Endothelial cell (in vitro differentiated cells): ENCODE measurements around the gene TENM3. TPM values are rescaled to one million over a fixed set of nuclear protein-coding genes. Genes with fewer than 3 reads are reported as not detected.

Experiments used
- DNase-seq: peaks from one replicate; pipeline ENCODE4 v3.0.0; 2021; ENCODE audit warnings: low spot score
- H3K27ac Mint-ChIP-seq: one replicate; pipeline ENCODE4 v1.8.0; 2021; ENCODE audit warnings: mixed read lengths, inconsistent platforms; ENCODE audit not compliant: unreplicated experiment
- H3K27me3 Mint-ChIP-seq: one replicate; pipeline ENCODE4 v1.8.0; 2021; ENCODE audit warnings: mild to moderate bottlenecking, moderate library complexity, mixed read lengths, inconsistent platforms; ENCODE audit not compliant: unreplicated experiment
- H3K36me3 Mint-ChIP-seq: one replicate; pipeline ENCODE4 v1.8.0; 2021; ENCODE audit warnings: mild to moderate bottlenecking, low read depth, mixed read lengths, inconsistent platforms; ENCODE audit not compliant: unreplicated experiment
- H3K4me1 Mint-ChIP-seq: one replicate; pipeline ENCODE4 v1.8.0; 2021; ENCODE audit warnings: mild to moderate bottlenecking, mixed read lengths, inconsistent platforms; ENCODE audit not compliant: unreplicated experiment
- H3K4me3 Mint-ChIP-seq: one replicate; pipeline ENCODE4 v1.8.0; 2021; ENCODE audit warnings: mild to moderate bottlenecking, mixed read lengths, inconsistent platforms; ENCODE audit not compliant: unreplicated experiment
- H3K9me3 Mint-ChIP-seq: one replicate; pipeline ENCODE4 v1.8.0; 2021; ENCODE audit warnings: mixed read lengths, inconsistent platforms; ENCODE audit not compliant: unreplicated experiment
- CTCF ChIP-seq: fragments of 200-600 bp; sonication (generic); IDR thresholded peaks from one replicate; pipeline ENCODE4 v1.5.0; 2021; ENCODE audit warnings: antibody characterized with exemption; ENCODE audit not compliant: unreplicated experiment
- total RNA-seq: library from RNA; stranded (reverse); fragmentation: NEBNext Ultra II Directional; extraction: Animal tissue kit (Norgen Biotek cat#: 25700); gene quantifications from one replicate; pipeline ENCODE4 v1.2.1, GENCODE V29; 2021; ENCODE audit not compliant: unreplicated experiment

Gene TENM3
- total RNA-seq, 1 donor from 2014 or later: 29.7 TPM

- Mint-ChIP-seq H3K36me3 (no peaks in the 10 kb centered on the region), H3K4me1 (no peaks in the 10 kb centered on the region)
Observed at GRCh38 chr4:182699795-182700194, 456.6 kb downstream of the TENM3 start.

GRCh38 chr4:182700362-182701160 is 457.4 kb downstream of the TENM3 start:
- TF ChIP-seq CTCF: no peak
- H3K4me1 Mint-ChIP-seq: no peaks in the 10 kb centered on the region
- no peaks in the 10 kb centered on the region for H3K9me3 Mint-ChIP-seq
- no peak overlapping the region for H3K4me3 Mint-ChIP-seq
- H3K27me3 Mint-ChIP-seq: no peaks in the 10 kb centered on the region
- DNase-seq: no peak
- H3K36me3 Mint-ChIP-seq: no peaks in the 10 kb centered on the region
- no peak overlapping the region for H3K27ac Mint-ChIP-seq

More at GRCh38 chr4:182699795-182700194, 456.6 kb downstream of the TENM3 start:
- no peaks in the 10 kb centered on the region for H3K27me3 Mint-ChIP-seq
- DNase-seq: no peak
- H3K9me3 Mint-ChIP-seq: no peaks in the 10 kb centered on the region
- no peak overlapping the region for H3K27ac Mint-ChIP-seq
- no peak for TF ChIP-seq CTCF
- no peak overlapping the region for H3K4me3 Mint-ChIP-seq

- no peak for DNase-seq
- no peak for TF ChIP-seq CTCF
- Mint-ChIP-seq H3K9me3 (no peaks in the 10 kb centered on the region), H3K27ac (no peak overlapping the region), H3K4me1 (no peaks in the 10 kb centered on the region), H3K27me3 (no peaks in the 10 kb centered on the region), H3K4me3 (no peak overlapping the region), H3K36me3 (no peaks in the 10 kb centered on the region)
Observed at GRCh38 chr4:182704077-182704476, 460.9 kb downstream of the TENM3 start.

GRCh38 chr4:182704948-182705347 is 461.7 kb downstream of the TENM3 start:
- Mint-ChIP-seq H3K27ac (no peak overlapping the region), H3K36me3 (no peaks in the 10 kb centered on the region), H3K27me3 (no peaks in the 10 kb centered on the region), H3K9me3 (no peaks in the 10 kb centered on the region), H3K4me1 (no peaks in the 10 kb centered on the region), H3K4me3 (no peak overlapping the region)
- DNase-seq: no peak
- TF ChIP-seq CTCF: no peak

- H3K36me3 Mint-ChIP-seq: no peaks in the 10 kb centered on the region
- no peaks in the 10 kb centered on the region for H3K27me3 Mint-ChIP-seq
- no peak for DNase-seq
- no peak overlapping the region for H3K27ac Mint-ChIP-seq
- H3K9me3 Mint-ChIP-seq: no peaks in the 10 kb centered on the region
- TF ChIP-seq CTCF: no peak
- no peaks in the 10 kb centered on the region for H3K4me1 Mint-ChIP-seq
- H3K4me3 Mint-ChIP-seq: no peak overlapping the region
Observed at GRCh38 chr4:182705389-182705788, 462.2 kb downstream of the TENM3 start.
